K562 (cell line): Measurements from ENCODE around the gene MYO3A. TPM values are rescaled to one million over a fixed set of nuclear protein-coding genes. Genes with fewer than 3 reads are reported as not detected.

Experiments
- ARID4B ChIP-seq: sonication (generic); formaldehyde crosslinking; IDR thresholded peaks from 2 replicates; pipeline ENCODE4 v1.8.0; 2022; ENCODE audit warnings: mild to moderate bottlenecking, missing genetic modification reagents
- KDM5B ChIP-seq: fragments of 200-600 bp; sonication (generic); IDR thresholded peaks from 2 replicates; pipeline ENCODE4 v1.6.1; 2012; ENCODE audit warnings: low read depth, mild to moderate bottlenecking, moderate library complexity, low read length, control low read depth, inconsistent platforms; ENCODE audit not compliant: insufficient replicate concordance
- MTA1 ChIP-seq: fragments of 450-650 bp; IDR thresholded peaks from 2 replicates; pipeline ENCODE4 v1.6.1; 2017; ENCODE audit warnings: borderline replicate concordance
- THRB ChIP-seq: fragments of 450-650 bp; formaldehyde crosslinking; conservative IDR thresholded peaks from 2 replicates; pipeline ENCODE4 v1.4.0; 2022; ENCODE audit warnings: mild to moderate bottlenecking, missing genetic modification characterization
- ZBTB34 ChIP-seq: fragments of 250-450 bp; sonication (Bioruptor Pico); IDR thresholded peaks from 2 replicates; pipeline ENCODE4 v1.8.0; 2021; ENCODE audit warnings: mild to moderate bottlenecking, moderate library complexity
- ZKSCAN3 ChIP-seq: fragments of 250-450 bp; sonication (Bioruptor Pico); IDR thresholded peaks from 2 replicates; pipeline ENCODE4 v1.4.0; 2020
- ZNF75A ChIP-seq: fragments of 450-650 bp; formaldehyde crosslinking; IDR thresholded peaks from 2 replicates; pipeline ENCODE4 v1.4.0; 2020; ENCODE audit warnings: mild to moderate bottlenecking
- polyA plus RNA-seq, 8 experiments: library from polyadenylated mRNA; depleted of rRNA in 4 of 8; stranded (reverse) in 5 of 8; unstranded in 3 of 8; fragments of >200 nt; fragmentation: Nextera tagmentation in 2 of 8; fragmentation: Illumina TruSeq in 1 of 8; extraction: Ambion mirVana in 2 of 8; extraction: Trizol in 1 of 8; gene quantifications; 2 replicates each; pipeline versions ENCODE4 v1.2.1 to v1.2.3, GENCODE V29; 2011 to 2014; ENCODE audit warnings: inconsistent platforms in 1 of 8, missing spikeins in 1 of 8
- total RNA-seq, 7 experiments: library from RNA; depleted of rRNA in 6 of 7; stranded (reverse); fragments of >200 nt in 6 of 7; fragmentation: Illumina TruSeq in 2 of 7; extraction: Trizol in 2 of 7; gene quantifications; 2 replicates each; pipeline versions ENCODE4 v1.2.1 to v1.2.3, GENCODE V29; 2011 to 2021; ENCODE audit warnings: low replicate concordance in 1 of 7
- TF ChIP-seq, protein P1 (sequence below): IDR thresholded peaks from 2 replicates; pipeline ENCODE4 v1.6.1; 2011; ENCODE audit warnings: borderline replicate concordance, low read depth, mild to moderate bottlenecking, moderate library complexity, low read length; ENCODE audit not compliant: insufficient read depth, poor library complexity, severe bottlenecking

MYO3A gene
- total and polyA plus RNA-seq, 9 of the 15 experiments (the other 6 are each of a cell fraction or from before 2014, with no cell fraction given), result not detected

- TF ChIP-seq ZBTB34 (CRISPR knock-in tag) (no peak), ARID4B (no peak), KDM5B (no peak), MTA1 (no peak), ZKSCAN3 (no peak), THRB (CRISPR knock-in tag) (no peak), ZNF75A (CRISPR knock-in tag) (no peak)
- TF ChIP-seq, protein P1, sequence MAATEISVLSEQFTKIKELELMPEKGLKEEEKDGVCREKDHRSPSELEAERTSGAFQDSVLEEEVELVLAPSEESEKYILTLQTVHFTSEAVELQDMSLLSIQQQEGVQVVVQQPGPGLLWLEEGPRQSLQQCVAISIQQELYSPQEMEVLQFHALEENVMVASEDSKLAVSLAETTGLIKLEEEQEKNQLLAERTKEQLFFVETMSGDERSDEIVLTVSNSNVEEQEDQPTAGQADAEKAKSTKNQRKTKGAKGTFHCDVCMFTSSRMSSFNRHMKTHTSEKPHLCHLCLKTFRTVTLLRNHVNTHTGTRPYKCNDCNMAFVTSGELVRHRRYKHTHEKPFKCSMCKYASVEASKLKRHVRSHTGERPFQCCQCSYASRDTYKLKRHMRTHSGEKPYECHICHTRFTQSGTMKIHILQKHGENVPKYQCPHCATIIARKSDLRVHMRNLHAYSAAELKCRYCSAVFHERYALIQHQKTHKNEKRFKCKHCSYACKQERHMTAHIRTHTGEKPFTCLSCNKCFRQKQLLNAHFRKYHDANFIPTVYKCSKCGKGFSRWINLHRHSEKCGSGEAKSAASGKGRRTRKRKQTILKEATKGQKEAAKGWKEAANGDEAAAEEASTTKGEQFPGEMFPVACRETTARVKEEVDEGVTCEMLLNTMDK, result no peak
Measured at GRCh38 chr10:25907261-25907660, 26.8 kb upstream of the MYO3A start (continued).
